Measurements from ENCODE around the gene COPG2. TPM values are rescaled to one million over a fixed set of nuclear protein-coding genes. Genes with fewer than 3 reads are reported as not detected.
"Not testable (repeated sequence)": the region's sequence is repeated elsewhere in the genome, so short reads cannot be mapped to it uniquely, and the experiment has no call there.

The COPG2 gene
- total RNA-seq, 1 donor from 2014 or later, result 47.5 TPM

- Histone ChIP-seq H3K9me3 (ENCODE audit: control insufficient read depth in 3 of 3, low read length in 3 of 3) (no peaks in the 10 kb centered on the region), H3K36me3 (ENCODE audit: control insufficient read depth in 3 of 3, insufficient read depth in 3 of 3, low read length in 3 of 3) (no peaks in the 10 kb centered on the region), H3K27me3 (ENCODE audit: control insufficient read depth in 3 of 3, insufficient read depth in 3 of 3, low read length in 3 of 3) (no peaks in the 10 kb centered on the region), H3K4me3 (ENCODE audit: low read length in 3 of 3) (no peak overlapping the region), H3K4me1 (ENCODE audit: control insufficient read depth in 3 of 3, insufficient read depth in 3 of 3, low read length in 3 of 3) (no peaks in the 10 kb centered on the region), H3K9ac (ENCODE audit: low read depth in 1 of 3, low read length in 3 of 3) (no peak overlapping the region), H3K27ac (ENCODE audit: low read depth, low read length) (no peak overlapping the region)
These were observed 39.6 kb downstream of the COPG2 start for GRCh38 chr7:130628901-130629300.

DNA sequence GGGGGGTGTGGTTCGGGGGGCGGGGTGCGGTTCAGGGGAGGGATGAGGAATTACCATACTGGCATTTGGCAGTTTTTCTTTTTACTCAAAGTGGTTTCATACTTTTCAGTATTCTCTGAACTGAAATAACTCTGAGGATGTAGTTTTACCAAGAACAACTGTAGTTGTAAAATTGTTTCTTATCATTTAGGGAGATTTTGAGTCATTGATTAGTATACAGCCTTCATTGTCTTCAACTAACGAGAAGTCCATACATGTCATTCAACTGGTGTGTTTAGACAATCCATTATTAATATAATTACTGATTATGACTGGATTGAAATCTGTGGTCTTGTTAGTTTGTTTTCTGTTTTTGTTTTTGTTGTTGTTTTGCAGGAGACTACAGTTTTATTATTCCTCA lies 40.8 kb downstream of the COPG2 start:
- H3K27me3 ChIP-seq (ENCODE audit: control insufficient read depth in 3 of 3, insufficient read depth in 3 of 3, low read length in 3 of 3), result no peaks in the 10 kb centered on the region
- H3K4me3 ChIP-seq (ENCODE audit: low read length in 3 of 3), result no peak overlapping the region
- no peak overlapping the region for H3K9ac ChIP-seq (ENCODE audit: low read depth in 1 of 3, low read length in 3 of 3)
- no peaks in the 10 kb centered on the region for H3K36me3 ChIP-seq (ENCODE audit: control insufficient read depth in 3 of 3, insufficient read depth in 3 of 3, low read length in 3 of 3)
- no peaks in the 10 kb centered on the region for H3K9me3 ChIP-seq (ENCODE audit: control insufficient read depth in 3 of 3, low read length in 3 of 3)
- no peak overlapping the region for H3K27ac ChIP-seq (ENCODE audit: low read depth, low read length)
- no peaks in the 10 kb centered on the region for H3K4me1 ChIP-seq (ENCODE audit: control insufficient read depth in 3 of 3, insufficient read depth in 3 of 3, low read length in 3 of 3)

DNA sequence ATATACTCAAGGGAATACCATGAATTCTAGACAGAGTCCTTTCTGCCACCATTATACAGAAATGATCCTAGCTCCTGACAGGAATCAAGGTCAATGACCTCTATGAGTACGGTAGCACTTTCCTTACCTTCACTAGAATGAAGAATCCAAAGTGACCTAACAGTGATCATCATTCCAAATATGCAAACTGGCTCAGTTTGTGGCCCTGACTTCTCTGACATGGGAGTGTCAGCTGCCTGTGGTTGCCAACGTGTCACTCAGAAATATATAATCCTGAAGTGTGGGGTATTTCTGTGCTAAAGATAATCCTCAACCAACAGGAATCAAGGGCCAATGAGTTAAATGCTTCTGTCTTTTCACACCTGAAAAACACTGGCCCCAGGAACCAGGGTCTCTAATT lies 45.7 kb downstream of the COPG2 start:
- no peaks in the 10 kb centered on the region for H3K4me1 ChIP-seq (ENCODE audit: control insufficient read depth in 3 of 3, insufficient read depth in 3 of 3, low read length in 3 of 3)
- no peaks in the 10 kb centered on the region for H3K27me3 ChIP-seq (ENCODE audit: control insufficient read depth in 3 of 3, insufficient read depth in 3 of 3, low read length in 3 of 3)
- H3K4me3 ChIP-seq (ENCODE audit: low read length in 3 of 3), result no peak overlapping the region
- no peaks in the 10 kb centered on the region for H3K36me3 ChIP-seq (ENCODE audit: control insufficient read depth in 3 of 3, insufficient read depth in 3 of 3, low read length in 3 of 3)
- no peaks in the 10 kb centered on the region for H3K9me3 ChIP-seq (ENCODE audit: control insufficient read depth in 3 of 3, low read length in 3 of 3)
- H3K27ac ChIP-seq (ENCODE audit: low read depth, low read length), result no peak overlapping the region
- no peak overlapping the region for H3K9ac ChIP-seq (ENCODE audit: low read depth in 1 of 3, low read length in 3 of 3)

- no peak overlapping the region for H3K27ac ChIP-seq (ENCODE audit: low read depth, low read length)
- H3K36me3 ChIP-seq (ENCODE audit: control insufficient read depth in 3 of 3, insufficient read depth in 3 of 3, low read length in 3 of 3), result peaks cover 3 to 22% (median 13%) of the 10 kb centered on the region in 3 donors
- no peak overlapping the region for H3K9ac ChIP-seq (ENCODE audit: low read depth in 1 of 3, low read length in 3 of 3)
- H3K4me3 ChIP-seq (ENCODE audit: low read length in 3 of 3), result no peak overlapping the region
- no peaks in the 10 kb centered on the region for H3K9me3 ChIP-seq (ENCODE audit: control insufficient read depth in 3 of 3, low read length in 3 of 3)
- H3K4me1 ChIP-seq (ENCODE audit: control insufficient read depth in 3 of 3, insufficient read depth in 3 of 3, low read length in 3 of 3), result no peaks in the 10 kb centered on the region
- H3K27me3 ChIP-seq (ENCODE audit: control insufficient read depth in 3 of 3, insufficient read depth in 3 of 3, low read length in 3 of 3), result no peaks in the 10 kb centered on the region
These were observed 53.0 kb downstream of the COPG2 start for GRCh38 chr7:130615583-130615982.

DNA sequence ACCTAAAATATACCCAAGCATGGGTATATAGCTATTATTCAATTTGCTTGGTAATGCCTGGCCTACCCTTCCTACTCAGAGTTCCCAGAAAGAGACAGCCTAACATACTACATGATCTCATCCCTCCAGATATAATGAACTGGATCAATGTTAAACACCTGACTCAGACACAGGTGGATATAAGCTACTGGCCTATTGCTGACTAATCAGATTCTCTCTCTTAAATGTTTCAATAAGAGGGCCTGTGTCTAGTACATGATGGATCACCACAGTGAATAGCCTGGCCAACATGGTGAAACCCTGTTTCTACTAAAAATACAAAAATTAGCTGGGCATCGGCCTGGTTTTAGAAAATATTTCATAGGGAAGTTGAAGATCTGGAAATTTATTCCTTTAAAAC lies 54.1 kb downstream of the COPG2 start:
- H3K9me3 ChIP-seq (ENCODE audit: control insufficient read depth in 3 of 3, low read length in 3 of 3), result no peaks in the 10 kb centered on the region
- H3K36me3 ChIP-seq (ENCODE audit: control insufficient read depth in 3 of 3, insufficient read depth in 3 of 3, low read length in 3 of 3), result peaks cover 3 to 24% (median 17%) of the 10 kb centered on the region in 3 donors
- H3K4me1 ChIP-seq (ENCODE audit: control insufficient read depth in 3 of 3, insufficient read depth in 3 of 3, low read length in 3 of 3), result no peaks in the 10 kb centered on the region

GRCh38 chr7:130611218-130611617 lies 57.3 kb downstream of the COPG2 start:
- Histone ChIP-seq H3K4me3 (ENCODE audit: low read length in 3 of 3) (no peak overlapping the region), H3K4me1 (ENCODE audit: control insufficient read depth in 3 of 3, insufficient read depth in 3 of 3, low read length in 3 of 3) (no peaks in the 10 kb centered on the region), H3K36me3 (ENCODE audit: control insufficient read depth in 3 of 3, insufficient read depth in 3 of 3, low read length in 3 of 3) (peaks cover 3 to 31% (median 21%) of the 10 kb centered on the region in 3 donors), H3K9me3 (ENCODE audit: control insufficient read depth in 3 of 3, low read length in 3 of 3) (no peaks in the 10 kb centered on the region), H3K27ac (ENCODE audit: low read depth, low read length) (no peak overlapping the region), H3K9ac (ENCODE audit: low read depth in 1 of 3, low read length in 3 of 3) (no peak overlapping the region), H3K27me3 (ENCODE audit: control insufficient read depth in 3 of 3, insufficient read depth in 3 of 3, low read length in 3 of 3) (no peaks in the 10 kb centered on the region)

More for the DNA sequence above, 54.1 kb downstream of the COPG2 start:
- H3K4me3 ChIP-seq (ENCODE audit: low read length in 3 of 3), result no peak overlapping the region
- H3K27ac ChIP-seq (ENCODE audit: low read depth, low read length), result no peak overlapping the region
- H3K27me3 ChIP-seq (ENCODE audit: control insufficient read depth in 3 of 3, insufficient read depth in 3 of 3, low read length in 3 of 3), result no peaks in the 10 kb centered on the region
- H3K9ac ChIP-seq (ENCODE audit: low read depth in 1 of 3, low read length in 3 of 3), result no peak overlapping the region

GRCh38 chr7:130607066-130607465 lies 61.5 kb downstream of the COPG2 start:
- H3K27ac ChIP-seq (ENCODE audit: low read depth, low read length); H3K9me3 ChIP-seq (ENCODE audit: control insufficient read depth in 3 of 3, low read length in 3 of 3); H3K4me1 ChIP-seq (ENCODE audit: control insufficient read depth in 3 of 3, insufficient read depth in 3 of 3, low read length in 3 of 3); H3K9ac ChIP-seq (ENCODE audit: low read depth in 1 of 3, low read length in 3 of 3); H3K4me3 ChIP-seq (ENCODE audit: low read length in 3 of 3); H3K27me3 ChIP-seq (ENCODE audit: control insufficient read depth in 3 of 3, insufficient read depth in 3 of 3, low read length in 3 of 3): not testable (repeated sequence)
- peaks cover 0 to 18% (median 14%) of the 10 kb centered on the region in 3 donors for H3K36me3 ChIP-seq (ENCODE audit: control insufficient read depth in 3 of 3, insufficient read depth in 3 of 3, low read length in 3 of 3)

DNA sequence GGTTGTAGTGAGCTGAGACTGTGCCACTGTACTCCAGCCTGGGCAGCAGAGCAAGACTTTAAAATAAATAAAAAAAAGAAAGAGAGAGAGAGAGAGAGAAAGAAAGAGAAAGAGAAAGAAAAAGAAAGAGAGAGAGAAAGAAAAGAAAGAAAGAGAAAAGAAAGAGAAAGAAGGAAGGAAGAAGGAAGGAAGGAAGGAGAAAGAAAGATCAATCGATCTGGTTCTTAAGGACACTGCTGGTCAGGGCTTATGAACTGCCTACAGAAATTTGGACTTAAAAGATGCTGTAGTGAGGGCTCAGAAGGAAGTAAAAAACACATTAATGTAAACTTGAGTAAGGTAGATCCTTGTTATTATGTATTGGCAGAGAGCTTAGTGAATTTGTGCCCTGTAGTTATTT lies 62.4 kb downstream of the COPG2 start:
- Histone ChIP-seq H3K9ac (ENCODE audit: low read depth in 1 of 3, low read length in 3 of 3) (no peak overlapping the region), H3K27me3 (ENCODE audit: control insufficient read depth in 3 of 3, insufficient read depth in 3 of 3, low read length in 3 of 3) (no peaks in the 10 kb centered on the region), H3K4me1 (ENCODE audit: control insufficient read depth in 3 of 3, insufficient read depth in 3 of 3, low read length in 3 of 3) (no peaks in the 10 kb centered on the region), H3K4me3 (ENCODE audit: low read length in 3 of 3) (no peak overlapping the region), H3K27ac (ENCODE audit: low read depth, low read length) (no peak overlapping the region), H3K9me3 (ENCODE audit: control insufficient read depth in 3 of 3, low read length in 3 of 3) (no peaks in the 10 kb centered on the region), H3K36me3 (ENCODE audit: control insufficient read depth in 3 of 3, insufficient read depth in 3 of 3, low read length in 3 of 3) (peaks cover 0 to 13% (median 11%) of the 10 kb centered on the region in 3 donors)

- no peaks in the 10 kb centered on the region for H3K9me3 ChIP-seq (ENCODE audit: control insufficient read depth in 3 of 3, low read length in 3 of 3)
- peaks cover 0 to 3% (median 0%) of the 10 kb centered on the region in 3 donors for H3K36me3 ChIP-seq (ENCODE audit: control insufficient read depth in 3 of 3, insufficient read depth in 3 of 3, low read length in 3 of 3)
- no peaks in the 10 kb centered on the region for H3K4me1 ChIP-seq (ENCODE audit: control insufficient read depth in 3 of 3, insufficient read depth in 3 of 3, low read length in 3 of 3)
- no peak overlapping the region for H3K9ac ChIP-seq (ENCODE audit: low read depth in 1 of 3, low read length in 3 of 3)
- H3K27me3 ChIP-seq (ENCODE audit: control insufficient read depth in 3 of 3, insufficient read depth in 3 of 3, low read length in 3 of 3), result no peaks in the 10 kb centered on the region
- H3K27ac ChIP-seq (ENCODE audit: low read depth, low read length), result no peak overlapping the region
- H3K4me3 ChIP-seq (ENCODE audit: low read length in 3 of 3), result no peak overlapping the region
These were observed 70.5 kb downstream of the COPG2 start for GRCh38 chr7:130598056-130598455.

GRCh38 chr7:130595986-130596385 lies 72.6 kb downstream of the COPG2 start:
- H3K4me1 ChIP-seq (ENCODE audit: control insufficient read depth in 3 of 3, insufficient read depth in 3 of 3, low read length in 3 of 3), result no peaks in the 10 kb centered on the region
- H3K36me3 ChIP-seq (ENCODE audit: control insufficient read depth in 3 of 3, insufficient read depth in 3 of 3, low read length in 3 of 3), result peaks cover 0 to 3% (median 0%) of the 10 kb centered on the region in 3 donors
- no peak overlapping the region for H3K27ac ChIP-seq (ENCODE audit: low read depth, low read length)

DNA sequence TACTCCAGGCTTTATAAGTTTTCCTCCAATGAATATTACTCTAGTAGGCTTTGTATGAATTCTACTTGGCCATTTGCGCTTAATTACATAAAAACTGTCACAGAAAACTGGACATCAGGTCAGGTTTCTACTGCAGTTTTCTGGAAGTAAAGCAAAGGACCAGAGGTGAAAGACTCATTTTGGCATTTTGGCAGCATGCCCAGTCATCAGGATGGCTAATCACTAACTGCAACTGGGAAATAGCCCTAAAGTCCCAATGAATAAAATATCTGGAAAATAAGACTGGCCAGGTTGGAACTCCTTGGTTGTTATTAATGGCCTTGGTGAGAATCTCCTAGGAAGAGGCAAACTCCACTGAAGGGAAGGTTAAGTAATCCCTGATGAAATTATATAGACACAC lies 75.5 kb downstream of the COPG2 start:
- Histone ChIP-seq H3K4me3 (ENCODE audit: low read length in 3 of 3) (no peak overlapping the region), H3K36me3 (ENCODE audit: control insufficient read depth in 3 of 3, insufficient read depth in 3 of 3, low read length in 3 of 3) (no peaks in the 10 kb centered on the region), H3K9ac (ENCODE audit: low read depth in 1 of 3, low read length in 3 of 3) (no peak overlapping the region), H3K27ac (ENCODE audit: low read depth, low read length) (no peak overlapping the region), H3K9me3 (ENCODE audit: control insufficient read depth in 3 of 3, low read length in 3 of 3) (no peaks in the 10 kb centered on the region), H3K27me3 (ENCODE audit: control insufficient read depth in 3 of 3, insufficient read depth in 3 of 3, low read length in 3 of 3) (no peaks in the 10 kb centered on the region), H3K4me1 (ENCODE audit: control insufficient read depth in 3 of 3, insufficient read depth in 3 of 3, low read length in 3 of 3) (no peaks in the 10 kb centered on the region)

More at GRCh38 chr7:130595986-130596385, 72.6 kb downstream of the COPG2 start:
- Histone ChIP-seq H3K27me3 (ENCODE audit: control insufficient read depth in 3 of 3, insufficient read depth in 3 of 3, low read length in 3 of 3) (no peaks in the 10 kb centered on the region), H3K9ac (ENCODE audit: low read depth in 1 of 3, low read length in 3 of 3) (no peak overlapping the region), H3K4me3 (ENCODE audit: low read length in 3 of 3) (no peak overlapping the region), H3K9me3 (ENCODE audit: control insufficient read depth in 3 of 3, low read length in 3 of 3) (no peaks in the 10 kb centered on the region)
